ENCODE data around the gene JAKMIP3. TPM values are rescaled to one million over a fixed set of nuclear protein-coding genes. Genes with fewer than 3 reads are reported as not detected.

JAKMIP3 gene
- polyA plus RNA-seq, 1 experiment: 0.26 TPM

GRCh38 chr10:132113206-132113605 lies 47.5 kb downstream of the JAKMIP3 start:
- H3K36me3 ChIP-seq (ENCODE audit: control insufficient read depth, insufficient read depth, low read length): no peaks in the 10 kb centered on the region
- ChIA-PET POLR2A (no interaction called here), CTCF (interaction anchor here (1.8 kb wide), 1 partner anchor 10 kb away, joined by 6 read pairs; no protein-coding TSS in a partner anchor)
- H3K27me3 ChIP-seq (ENCODE audit: control insufficient read depth, insufficient read depth, low read length): no peaks in the 10 kb centered on the region
- no peak overlapping the region for H3K4me3 ChIP-seq (ENCODE audit: low read depth, low read length)
- no peak for DNase-seq (ENCODE audit: low read depth)
- TF ChIP-seq CTCF (IDR thresholded peaks at IDR 0.05; ENCODE audit: insufficient read depth, low read depth, low read length): no peak

GRCh38 chr10:132113766-132114365 lies 48.1 kb downstream of the JAKMIP3 start:
- H3K36me3 ChIP-seq (ENCODE audit: control insufficient read depth, insufficient read depth, low read length): no peaks in the 10 kb centered on the region
- TF ChIP-seq CTCF (IDR thresholded peaks at IDR 0.05; ENCODE audit: insufficient read depth, low read depth, low read length): no peak
- DNase-seq (ENCODE audit: low read depth): no peak
- H3K4me3 ChIP-seq (ENCODE audit: low read depth, low read length): no peak overlapping the region
- no peaks in the 10 kb centered on the region for H3K27me3 ChIP-seq (ENCODE audit: control insufficient read depth, insufficient read depth, low read length)
- ChIA-PET CTCF (interaction anchor here (1.8 kb wide), 1 partner anchor 10 kb away, joined by 6 read pairs; no protein-coding TSS in a partner anchor), POLR2A (no interaction called here)

GRCh38 chr10:132114953-132115520 lies 49.3 kb downstream of the JAKMIP3 start:
- H3K27me3 ChIP-seq (ENCODE audit: control insufficient read depth, insufficient read depth, low read length): no peaks in the 10 kb centered on the region
- CTCF ChIA-PET: no interaction called here

More at GRCh38 chr10:132114953-132115520, 49.3 kb downstream of the JAKMIP3 start:
- no peak for TF ChIP-seq CTCF (IDR thresholded peaks at IDR 0.05; ENCODE audit: insufficient read depth, low read depth, low read length)
- POLR2A ChIA-PET: no interaction called here
- H3K4me3 ChIP-seq (ENCODE audit: low read depth, low read length): no peak overlapping the region
- H3K36me3 ChIP-seq (ENCODE audit: control insufficient read depth, insufficient read depth, low read length): no peaks in the 10 kb centered on the region
- DNase-seq (ENCODE audit: low read depth): no peak

Other genes with a start within 250 kb of the JAKMIP3 start
- gene PPP2R2D, start 164.9 kb upstream of the JAKMIP3 start, polyA plus RNA-seq (2011; rRNA removed): 27.6 and 31.2 TPM in 2 replicates
- gene BNIP3, start 84.0 kb upstream of the JAKMIP3 start, polyA plus RNA-seq (2011; rRNA removed): 89.1 and 127 TPM in 2 replicates
- gene DPYSL4, start 121.0 kb downstream of the JAKMIP3 start, polyA plus RNA-seq (2011; rRNA removed): 3.4 and 5.3 TPM in 2 replicates
- gene STK32C, start 242.0 kb downstream of the JAKMIP3 start, polyA plus RNA-seq (2011; rRNA removed): 8.4 and 12.1 TPM in 2 replicates

Measured in BJ (cell line).